CD4-positive, alpha-beta memory T cell (primary cell): ENCODE measurements around the gene MICB. TPM values are rescaled to one million over a fixed set of nuclear protein-coding genes. Genes with fewer than 3 reads are reported as not detected.

Experiments used
- CTCF ChIA-PET: fragments of 350-600 bp; sonication (Branson Sonifier 250); formaldehyde crosslinking; loops from one replicate; lab custom pipeline; 2021; ENCODE audit warnings: inconsistent platforms; ENCODE audit not compliant: partially characterized antibody; lab: Charles Lee
- POLR2A ChIA-PET: fragments of 350-600 bp; sonication (Branson Sonifier 250); formaldehyde crosslinking; loops from one replicate; lab custom pipeline; 2021; ENCODE audit not compliant: partially characterized antibody; lab: Charles Lee
- DNase-seq, 5 donors: peaks; one replicate each; pipeline versions ENCODE4 v3.0.0 to v3.0.0-alpha.2; 2020 to 2022; ENCODE audit warnings: mixed read lengths in 1 of 5
- H3K27ac ChIP-seq: one replicate; pipeline ENCODE4 v1.7.0; 2013; ENCODE audit warnings: low read depth, low read length
- H3K27me3 ChIP-seq: 2 replicates; pipeline ENCODE4 v1.7.0; 2013; ENCODE audit warnings: mild to moderate bottlenecking, low read length, moderate library complexity; ENCODE audit not compliant: insufficient read depth
- H3K36me3 ChIP-seq: 2 replicates; pipeline ENCODE4 v1.7.0; 2013; ENCODE audit warnings: mild to moderate bottlenecking, low read length, moderate library complexity; ENCODE audit not compliant: insufficient read depth
- H3K4me1 ChIP-seq: 2 replicates; pipeline ENCODE4 v1.7.0; 2013; ENCODE audit warnings: mild to moderate bottlenecking, low read length, moderate library complexity; ENCODE audit not compliant: insufficient read depth
- H3K4me3 ChIP-seq, 2 donors: one replicate each; pipeline ENCODE4 v1.7.0; 2013; ENCODE audit warnings: low read length in 2 of 2, mild to moderate bottlenecking in 1 of 2
- H3K9me3 ChIP-seq, 2 donors: one replicate each; pipeline ENCODE4 v1.7.0; 2013; ENCODE audit warnings: low read length in 2 of 2, control low read depth in 1 of 2; ENCODE audit not compliant: control insufficient read depth in 1 of 2
- H3K27ac Mint-ChIP-seq, 7 donors: one replicate each; pipeline ENCODE4 v1.8.0; 2020 to 2021; ENCODE audit warnings: mixed read lengths in 7 of 7, mild to moderate bottlenecking in 6 of 7, inconsistent platforms in 3 of 7, moderate library complexity in 3 of 7
- H3K27me3 Mint-ChIP-seq, 2 donors: one replicate each; pipeline ENCODE4 v1.8.0; 2020 to 2021; ENCODE audit warnings: mixed read lengths in 2 of 2
- H3K36me3 Mint-ChIP-seq, 2 donors: one replicate each; pipeline ENCODE4 v1.8.0; 2020 to 2021; ENCODE audit warnings: mixed read lengths in 2 of 2, inconsistent platforms in 1 of 2, mild to moderate bottlenecking in 1 of 2
- H3K4me1 Mint-ChIP-seq, 4 donors: one replicate each; pipeline ENCODE4 v1.8.0; 2020 to 2021; ENCODE audit warnings: mixed read lengths in 4 of 4, mild to moderate bottlenecking in 1 of 4
- H3K4me3 Mint-ChIP-seq, 8 donors: one replicate each; pipeline ENCODE4 v1.8.0; 2020 to 2021; ENCODE audit warnings: mixed read lengths in 8 of 8, mild to moderate bottlenecking in 7 of 8, moderate library complexity in 6 of 8, inconsistent platforms in 3 of 8
- H3K9me3 Mint-ChIP-seq, 8 donors: one replicate each; pipeline ENCODE4 v1.8.0; 2020 to 2021; ENCODE audit warnings: mixed read lengths in 8 of 8, mild to moderate bottlenecking in 5 of 8, inconsistent platforms in 3 of 8, moderate library complexity in 1 of 8
- intact Hi-C: fragments of 100-400 bp; cut with micrococcal nuclease; formaldehyde crosslinking; loops from one replicate; pipeline ENCODE4 v1.15.1; 2023
- polyA plus RNA-seq, 2 donors: library from polyadenylated mRNA; unstranded; fragments of 300-500 nt; fragmentation: Illumina TruSeq; gene quantifications; one replicate each; pipeline ENCODE4 v1.2.3, GENCODE V29; 2021
- total RNA-seq, 2 experiments: library from RNA; stranded (reverse); gene quantifications; one replicate each; pipeline ENCODE4 v1.2.3, GENCODE V29; 2021

MICB gene
- total and polyA plus RNA-seq, 4 experiments from 2014 or later: 8.0 to 26.3 (median 16.5) TPM

DNA sequence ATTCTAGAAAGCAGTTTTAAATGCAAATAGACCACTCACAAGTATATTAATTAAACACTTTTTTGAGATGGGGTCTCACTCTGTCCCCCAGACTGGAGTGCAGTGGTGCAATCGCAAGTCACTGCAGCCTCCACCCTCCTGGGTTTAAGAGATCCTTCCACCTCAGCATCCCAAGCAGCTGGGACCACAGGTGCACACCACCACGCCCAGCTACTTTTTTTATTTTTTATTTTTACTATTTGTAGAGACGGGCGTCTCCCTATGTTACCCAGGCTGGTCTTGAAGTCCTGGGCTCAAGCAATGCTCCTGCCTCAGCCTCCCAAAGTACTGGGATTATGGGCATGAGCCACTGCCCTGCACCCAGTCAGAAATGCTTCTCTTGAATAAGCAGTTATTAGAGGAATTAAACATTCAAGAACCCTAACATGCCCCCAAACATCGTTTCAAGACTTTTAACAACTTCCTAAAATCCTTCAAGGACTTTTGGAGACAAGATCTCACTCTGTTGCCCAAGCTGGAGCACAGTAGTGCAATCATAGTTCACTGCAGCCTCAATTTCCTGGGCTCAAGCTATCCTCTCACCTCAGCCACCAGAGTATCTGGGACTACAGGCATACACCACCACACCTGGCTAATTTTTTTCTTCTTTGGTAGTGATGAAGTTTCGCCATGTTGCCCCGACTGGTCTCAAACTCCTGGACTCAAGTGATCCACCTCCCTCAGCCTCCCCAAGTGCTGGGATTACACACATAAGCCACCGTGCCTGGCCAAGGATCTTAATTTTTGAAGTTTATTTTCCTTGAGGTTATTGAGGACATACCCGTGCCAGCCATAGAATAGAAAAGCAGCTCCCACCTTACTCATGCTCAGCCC is 34.1 kb downstream of the MICB start:
- POLR2A ChIA-PET: interaction anchor here (2.1 kb wide), 1 partner anchor 9 kb away, joined by 12 read pairs; the partner anchor contains the start of gene DDX39B
- no peak overlapping the region for H3K4me3 Mint-ChIP-seq

DNA sequence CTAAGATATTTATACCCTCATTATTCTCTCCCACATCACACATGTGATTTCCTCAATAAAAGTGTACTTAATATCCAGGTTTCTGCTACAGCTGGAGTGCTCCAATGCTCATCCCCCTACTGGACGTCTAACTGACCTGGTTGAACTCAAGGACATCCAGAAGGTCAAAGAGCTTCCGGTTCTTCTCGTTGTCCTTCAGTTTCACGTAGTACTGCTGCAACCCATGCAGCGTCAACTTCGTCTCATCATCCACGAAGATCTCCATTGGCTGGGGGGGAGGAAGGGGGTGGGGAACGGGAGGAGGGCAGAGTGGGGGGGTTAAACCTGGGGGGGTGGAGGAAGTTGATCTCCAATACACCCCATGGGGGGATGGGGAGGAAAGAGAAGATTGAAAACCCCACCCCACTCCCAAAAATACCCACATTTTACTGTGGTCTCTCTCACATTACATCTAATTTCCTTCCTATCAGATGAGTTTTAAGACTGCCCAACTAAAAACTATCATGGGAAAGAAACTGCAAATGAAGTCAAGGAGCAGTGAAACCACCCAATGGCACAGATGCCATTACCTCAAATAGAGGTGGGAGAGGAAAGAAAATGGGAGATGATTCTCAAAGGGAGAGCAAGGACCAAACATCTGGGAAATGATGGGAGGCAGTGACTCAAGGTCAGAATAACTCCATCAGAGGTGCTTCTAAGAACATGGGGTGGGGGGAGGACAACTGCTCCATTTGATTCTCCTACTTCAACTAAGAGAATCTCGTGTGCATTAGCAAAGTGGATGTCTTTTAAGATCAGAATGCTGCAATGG is 34.9 kb downstream of the MICB start:
- Histone ChIP-seq H3K27me3 (no peaks in the 10 kb centered on the region), H3K36me3 (peaks cover 71% of the 10 kb centered on the region), H3K4me1 (peaks cover 3% of the 10 kb centered on the region), H3K4me3 (no peak overlapping the region), H3K9me3 (no peaks in the 10 kb centered on the region), H3K27ac (no peak overlapping the region)
- intact Hi-C loops: no loop called here
- CTCF ChIA-PET: no interaction called here
- H3K27ac Mint-ChIP-seq: peak overlapping the region in 5 of 7 donors; percentile 22 to 75 (median 57)
- H3K36me3 Mint-ChIP-seq: peaks cover 63 to 76% of the 10 kb centered on the region in 2 donors
- DNase-seq: no peak
- H3K27me3 Mint-ChIP-seq: no peaks in the 10 kb centered on the region
- H3K4me1 Mint-ChIP-seq: peaks cover 12 to 37% (median 19%) of the 10 kb centered on the region in 4 donors
- no peak overlapping the region for H3K4me3 Mint-ChIP-seq
- H3K9me3 Mint-ChIP-seq: no peaks in the 10 kb centered on the region
- POLR2A ChIA-PET: interaction anchor here (1.6 to 2.1 kb wide), 2 partner anchors 9 to 44 kb away, joined by 3 to 12 read pairs; partner anchors contain the start of gene DDX39B

More for the DNA sequence above, 34.1 kb downstream of the MICB start:
- Mint-ChIP-seq H3K27me3 (no peaks in the 10 kb centered on the region), H3K27ac (peak overlapping the region in 3 of 7 donors; percentile 33 to 57 (median 52)), H3K9me3 (no peaks in the 10 kb centered on the region), H3K36me3 (peaks cover 59 to 71% of the 10 kb centered on the region in 2 donors), H3K4me1 (peaks cover 10 to 31% (median 15%) of the 10 kb centered on the region in 4 donors)
- Histone ChIP-seq H3K9me3 (no peaks in the 10 kb centered on the region), H3K4me3 (no peak overlapping the region), H3K36me3 (peaks cover 71% of the 10 kb centered on the region), H3K4me1 (peaks cover 3% of the 10 kb centered on the region), H3K27ac (no peak overlapping the region), H3K27me3 (no peaks in the 10 kb centered on the region)
- CTCF ChIA-PET: interaction anchor here (1.6 kb wide), 1 partner anchor 66 kb away, joined by 5 read pairs; no protein-coding TSS in a partner anchor
- DNase-seq: no peak
- intact Hi-C loops: no loop called here

DNA sequence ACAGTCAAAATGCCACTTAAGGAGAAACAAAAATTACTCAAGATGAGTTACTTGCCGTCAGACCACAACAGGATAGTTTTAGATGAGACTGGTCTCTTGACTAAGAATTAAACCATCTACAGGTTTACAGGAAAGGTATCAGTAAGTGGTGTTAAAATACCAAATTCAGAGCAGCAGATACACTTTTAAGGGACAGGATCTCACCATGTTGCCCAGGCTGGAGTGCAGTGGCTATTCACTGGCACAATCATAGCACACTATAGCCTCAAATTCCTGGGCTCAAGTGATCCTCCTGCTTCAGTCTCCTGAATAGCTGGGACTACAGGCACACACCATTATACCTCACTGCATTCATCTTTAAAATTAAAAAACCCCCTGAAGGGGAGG is 35.5 kb downstream of the MICB start:
- CTCF ChIA-PET: no interaction called here

DNA sequence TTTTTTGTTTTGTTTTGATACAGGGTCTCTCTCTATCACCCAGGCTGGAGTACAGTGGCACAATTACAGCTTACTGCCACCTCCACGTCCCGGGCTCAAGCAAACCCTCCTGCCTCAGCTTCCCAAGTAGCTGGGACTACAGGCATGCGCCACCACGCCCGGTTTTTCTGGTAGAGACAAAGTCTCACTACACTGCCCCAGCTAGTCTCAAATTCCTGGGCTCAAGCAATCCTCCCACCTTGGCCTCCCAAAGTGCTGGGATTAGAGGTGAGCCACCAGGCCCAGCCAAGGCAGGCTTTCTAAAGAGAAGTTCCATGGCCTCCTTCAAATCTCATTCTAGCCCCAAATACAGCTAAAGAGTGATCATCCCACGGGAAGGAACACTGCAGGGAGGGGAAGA is 36.1 kb downstream of the MICB start:
- no peaks in the 10 kb centered on the region for H3K27me3 ChIP-seq
- H3K4me3 Mint-ChIP-seq: no peak overlapping the region
- no peak for DNase-seq
- peaks cover 12% of the 10 kb centered on the region for H3K4me1 ChIP-seq
- peaks cover 72 to 81% of the 10 kb centered on the region in 2 donors for H3K36me3 Mint-ChIP-seq
- H3K4me3 ChIP-seq: no peak overlapping the region
- no peaks in the 10 kb centered on the region for H3K27me3 Mint-ChIP-seq
- H3K9me3 ChIP-seq: no peaks in the 10 kb centered on the region
- intact Hi-C loops: no loop called here
- H3K27ac ChIP-seq: no peak overlapping the region
- peaks cover 82% of the 10 kb centered on the region for H3K36me3 ChIP-seq
- ChIA-PET CTCF (interaction anchor here (0.7 kb wide), 1 partner anchor 61 kb away, joined by 5 read pairs; no protein-coding TSS in a partner anchor), POLR2A (interaction anchor here (1.6 kb wide), 1 partner anchor 43 kb away, joined by 3 read pairs; no protein-coding TSS in a partner anchor)
- H3K4me1 Mint-ChIP-seq: peaks cover 20 to 46% (median 27%) of the 10 kb centered on the region in 4 donors
- H3K27ac Mint-ChIP-seq: peak overlapping the region in 2 of 7 donors; percentile 51 to 59
- H3K9me3 Mint-ChIP-seq: no peaks in the 10 kb centered on the region

More for the DNA sequence above, 35.5 kb downstream of the MICB start:
- Mint-ChIP-seq H3K27ac (peak overlapping the region in 4 of 7 donors; percentile 17 to 68 (median 62)), H3K4me3 (no peak overlapping the region), H3K4me1 (peaks cover 15 to 41% (median 21%) of the 10 kb centered on the region in 4 donors), H3K9me3 (no peaks in the 10 kb centered on the region), H3K27me3 (no peaks in the 10 kb centered on the region), H3K36me3 (peaks cover 66 to 77% of the 10 kb centered on the region in 2 donors)
- Histone ChIP-seq H3K27ac (no peak overlapping the region), H3K4me3 (no peak overlapping the region), H3K9me3 (no peaks in the 10 kb centered on the region), H3K4me1 (peaks cover 7% of the 10 kb centered on the region), H3K27me3 (no peaks in the 10 kb centered on the region), H3K36me3 (peaks cover 76% of the 10 kb centered on the region)
- no peak for DNase-seq
- POLR2A ChIA-PET: interaction anchor here (1.6 kb wide), 1 partner anchor 43 kb away, joined by 3 read pairs; no protein-coding TSS in a partner anchor
- intact Hi-C loops: no loop called here

DNA sequence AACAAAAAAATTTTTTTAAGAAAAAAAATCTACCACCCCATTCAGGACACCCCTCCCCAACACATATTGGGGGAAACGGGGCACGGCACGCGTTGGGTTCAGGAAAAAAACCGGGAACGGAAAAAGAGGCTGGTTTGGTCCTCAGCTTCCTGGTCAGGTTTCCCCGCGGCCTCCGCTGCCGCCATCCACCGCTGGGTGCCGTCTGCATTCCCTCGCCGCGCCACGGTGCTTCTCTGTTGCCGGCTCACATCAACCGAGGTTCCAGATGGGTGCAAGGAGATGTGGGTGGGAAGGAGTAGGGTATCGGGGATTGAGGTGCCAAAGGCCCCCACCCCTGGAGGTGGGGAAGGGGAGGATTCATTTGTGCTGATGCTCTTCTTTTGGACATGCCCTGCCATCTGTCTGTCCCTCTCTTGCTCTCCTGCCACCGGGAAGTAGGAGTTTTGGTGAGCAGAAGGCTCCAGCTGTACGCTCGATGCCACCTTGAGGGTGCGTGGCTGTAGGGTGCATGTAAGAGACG is 36.6 kb downstream of the MICB start:
- H3K4me3 ChIP-seq: no peak overlapping the region
- Mint-ChIP-seq H3K9me3 (no peaks in the 10 kb centered on the region), H3K27ac (peak overlapping the region in 3 of 7 donors; percentile 29 to 83 (median 29)), H3K4me3 (no peak overlapping the region), H3K27me3 (no peaks in the 10 kb centered on the region), H3K4me1 (peaks cover 26 to 52% (median 33%) of the 10 kb centered on the region in 4 donors), H3K36me3 (peaks cover 78 to 86% of the 10 kb centered on the region in 2 donors)
- ChIA-PET CTCF (interaction anchor here (0.7 kb wide), 1 partner anchor 60 kb away, joined by 5 read pairs; no protein-coding TSS in a partner anchor), POLR2A (interaction anchor here (1.0 to 1.6 kb wide), 2 partner anchors 39 to 42 kb away, joined by 3 read pairs; no protein-coding TSS in a partner anchor)
- no peaks in the 10 kb centered on the region for H3K27me3 ChIP-seq
- intact Hi-C loops: no loop called here
- no peaks in the 10 kb centered on the region for H3K9me3 ChIP-seq
- peaks cover 18% of the 10 kb centered on the region for H3K4me1 ChIP-seq
- no peak for DNase-seq
- peaks cover 86% of the 10 kb centered on the region for H3K36me3 ChIP-seq
- H3K27ac ChIP-seq: no peak overlapping the region

DNA sequence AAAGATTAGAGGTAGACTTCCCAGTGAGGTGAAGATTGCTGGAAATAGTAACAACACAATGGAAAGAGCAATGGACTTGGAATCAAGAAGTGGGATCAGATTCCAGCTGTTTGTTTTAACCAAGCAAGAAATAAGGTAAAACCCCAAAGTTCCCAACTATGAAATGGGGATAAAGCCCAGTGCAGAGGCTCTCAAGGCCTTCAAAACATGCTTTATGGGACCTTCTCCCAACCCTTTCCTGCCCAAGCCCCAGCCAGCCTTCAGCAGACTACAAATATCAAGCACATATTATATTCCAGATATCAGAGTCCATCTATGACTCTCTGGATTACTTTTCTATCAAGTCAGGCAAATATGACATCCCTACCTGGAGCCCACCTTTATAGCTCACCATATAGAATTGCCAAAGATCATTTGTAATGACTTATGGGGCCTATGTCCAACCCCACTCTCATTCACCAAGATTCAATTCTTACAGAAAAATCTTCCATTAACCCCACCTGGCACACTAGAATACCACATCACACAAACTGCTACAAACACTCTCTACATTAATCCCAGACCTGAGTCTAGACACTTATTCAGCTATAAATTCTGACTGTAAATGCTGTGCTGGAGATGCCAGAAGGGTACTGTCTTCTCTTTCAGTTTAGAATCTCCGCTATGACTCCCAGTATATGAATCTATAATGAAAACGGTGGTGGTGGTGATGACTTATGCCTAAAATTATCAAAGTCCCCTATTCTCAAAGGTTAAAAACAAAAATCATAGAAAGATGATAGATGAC is 37.8 kb downstream of the MICB start:
- H3K4me1 Mint-ChIP-seq: peaks cover 34 to 63% (median 41%) of the 10 kb centered on the region in 4 donors
- H3K9me3 Mint-ChIP-seq: peaks cover 0 to 2% (median 0%) of the 10 kb centered on the region in 8 donors
- H3K27me3 Mint-ChIP-seq: no peaks in the 10 kb centered on the region
- no peak for DNase-seq
- Histone ChIP-seq H3K4me3 (no peak overlapping the region), H3K27ac (no peak overlapping the region), H3K36me3 (peaks cover 84% of the 10 kb centered on the region), H3K27me3 (no peaks in the 10 kb centered on the region), H3K9me3 (no peaks in the 10 kb centered on the region), H3K4me1 (peaks cover 30% of the 10 kb centered on the region)
- intact Hi-C loops: no loop called here
- ChIA-PET CTCF (no interaction called here), POLR2A (interaction anchor here (1.0 kb wide), 1 partner anchor 12 kb away, joined by 3 read pairs; the partner anchor contains the start of gene NFKBIL1)
- H3K36me3 Mint-ChIP-seq: peaks cover 80 to 86% of the 10 kb centered on the region in 2 donors
- H3K4me3 Mint-ChIP-seq: no peak overlapping the region
- peak overlapping the region in 6 of 7 donors; percentile 24 to 83 (median 54) for H3K27ac Mint-ChIP-seq
